Muscle layer of colon (tissue), 2 donors: Measurements from ENCODE around the gene SH3BGR.
"Not testable (repeated sequence)": the region's sequence is repeated elsewhere in the genome, so short reads cannot be mapped to it uniquely, and the experiment has no call there.

ENCODE experiments used
- H3K27ac ChIP-seq: one replicate; pipeline ENCODE4 v1.7.0; 2013; ENCODE audit warnings: low read depth, mild to moderate bottlenecking, low read length, moderate library complexity
- H3K27me3 ChIP-seq, 2 donors: one replicate each; pipeline ENCODE4 v1.7.0; 2013; ENCODE audit warnings: low read length in 2 of 2, mild to moderate bottlenecking in 2 of 2; ENCODE audit not compliant: insufficient read depth in 2 of 2, control insufficient read depth in 1 of 2
- H3K36me3 ChIP-seq: one replicate; pipeline ENCODE4 v1.7.0; 2013; ENCODE audit warnings: mild to moderate bottlenecking, low read length; ENCODE audit not compliant: insufficient read depth
- H3K4me1 ChIP-seq: one replicate; pipeline ENCODE4 v1.7.0; 2013; ENCODE audit warnings: mild to moderate bottlenecking, low read length; ENCODE audit not compliant: insufficient read depth
- H3K4me3 ChIP-seq, 2 donors: one replicate each; pipeline ENCODE4 v1.7.0; 2013; ENCODE audit warnings: low read length in 2 of 2, low read depth in 1 of 2, mild to moderate bottlenecking in 1 of 2, moderate library complexity in 1 of 2
- H3K9ac ChIP-seq: one replicate; pipeline ENCODE4 v1.7.0; 2013; ENCODE audit warnings: low read length
- H3K9me3 ChIP-seq: one replicate; pipeline ENCODE4 v1.7.0; 2013; ENCODE audit warnings: mild to moderate bottlenecking, low read length
- donor health status: abdominal sarcoma.
- donor health status: Adenocarcinoma of cecum.

The SH3BGR gene

DNA sequence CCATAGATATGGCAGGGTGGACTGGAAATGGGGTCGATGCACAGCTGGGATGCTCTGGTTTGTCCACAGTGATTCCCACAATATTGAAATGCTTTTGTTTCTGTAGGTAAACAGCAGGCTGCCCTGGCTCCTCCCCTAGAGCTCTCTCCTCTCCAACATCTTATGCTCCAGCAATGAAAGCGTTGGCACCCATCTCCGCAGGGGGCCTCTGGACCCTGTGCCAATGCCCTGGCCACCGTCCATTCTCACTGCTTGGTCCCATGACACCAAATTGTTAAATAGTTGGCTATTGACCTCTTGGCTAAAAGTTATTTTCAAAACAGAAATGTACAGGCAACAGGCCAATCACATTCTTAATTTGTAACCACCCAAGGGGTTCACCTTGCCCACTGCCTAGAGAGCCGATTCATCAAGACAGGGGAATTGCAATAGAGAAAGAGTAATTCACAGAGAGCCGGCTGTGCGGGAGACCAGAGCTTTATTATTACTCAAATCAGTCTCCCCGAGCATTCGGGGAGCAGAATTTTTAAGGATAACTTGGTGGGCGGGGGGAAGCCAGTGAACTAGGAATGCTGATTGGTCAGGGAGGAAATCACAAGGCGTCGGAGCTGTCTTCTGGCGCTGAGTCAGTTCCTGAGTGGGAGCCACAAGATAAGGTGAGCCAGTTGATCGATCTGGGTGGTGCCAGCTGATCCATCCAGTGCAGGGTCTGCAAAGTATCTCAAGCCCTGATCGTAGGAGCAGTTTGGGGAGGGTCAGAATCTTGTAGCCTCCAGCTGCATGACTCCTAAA is 84.1 kb downstream of the SH3BGR start:
- Histone ChIP-seq H3K4me3 (no peak overlapping the region), H3K9me3 (no peaks in the 10 kb centered on the region), H3K9ac (no peak overlapping the region), H3K4me1 (no peaks in the 10 kb centered on the region), H3K27me3 (no peaks in the 10 kb centered on the region), H3K36me3 (no peaks in the 10 kb centered on the region), H3K27ac (no peak overlapping the region)

GRCh38 chr21:39536835-39537234 is 85.1 kb downstream of the SH3BGR start:
- Histone ChIP-seq H3K9ac (no peak overlapping the region), H3K9me3 (no peaks in the 10 kb centered on the region), H3K4me1 (no peaks in the 10 kb centered on the region)

GRCh38 chr21:39537571-39537970 is 85.8 kb downstream of the SH3BGR start:
- no peaks in the 10 kb centered on the region for H3K4me1 ChIP-seq
- H3K27me3 ChIP-seq = no peaks in the 10 kb centered on the region
- H3K27ac ChIP-seq = no peak overlapping the region
- no peaks in the 10 kb centered on the region for H3K9me3 ChIP-seq
- no peak overlapping the region for H3K4me3 ChIP-seq
- H3K36me3 ChIP-seq = no peaks in the 10 kb centered on the region
- H3K9ac ChIP-seq = no peak overlapping the region

More at GRCh38 chr21:39536835-39537234, 85.1 kb downstream of the SH3BGR start:
- no peak overlapping the region for H3K27ac ChIP-seq
- H3K27me3 ChIP-seq = no peaks in the 10 kb centered on the region
- no peaks in the 10 kb centered on the region for H3K36me3 ChIP-seq
- no peak overlapping the region for H3K4me3 ChIP-seq

GRCh38 chr21:39538453-39539042 is 86.8 kb downstream of the SH3BGR start:
- H3K27ac ChIP-seq = no peak overlapping the region
- no peaks in the 10 kb centered on the region for H3K9me3 ChIP-seq
- H3K4me1 ChIP-seq = no peaks in the 10 kb centered on the region
- H3K4me3 ChIP-seq = no peak overlapping the region
- no peaks in the 10 kb centered on the region for H3K36me3 ChIP-seq
- H3K27me3 ChIP-seq = no peaks in the 10 kb centered on the region
- no peak overlapping the region for H3K9ac ChIP-seq

DNA sequence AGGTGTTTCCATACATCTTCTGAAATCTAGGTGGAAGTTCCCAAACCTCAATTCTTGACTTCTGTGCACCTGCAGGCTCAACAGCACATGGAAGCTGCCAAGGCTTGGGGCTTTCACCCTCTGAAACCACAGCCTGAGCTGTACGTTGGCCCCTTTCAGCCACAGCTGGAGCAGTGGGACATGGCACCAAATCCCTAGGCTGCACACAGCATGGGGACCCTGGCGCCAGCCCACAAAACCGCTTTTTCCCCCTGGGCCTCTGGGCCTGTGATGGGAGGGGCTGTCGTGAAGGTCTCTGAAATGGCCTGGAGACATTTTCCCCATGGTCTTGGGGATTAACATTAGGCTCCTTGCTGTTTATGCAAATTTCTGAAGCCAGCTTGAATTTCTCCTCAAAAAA is 88.6 kb downstream of the SH3BGR start:
- not testable (repeated sequence) for H3K36me3 ChIP-seq, H3K4me1 ChIP-seq, H3K27me3 ChIP-seq, H3K9ac ChIP-seq, H3K9me3 ChIP-seq, H3K27ac ChIP-seq, H3K4me3 ChIP-seq

- Histone ChIP-seq H3K27me3 (no peaks in the 10 kb centered on the region), H3K4me3 (no peak overlapping the region), H3K27ac (no peak overlapping the region)
Measured at GRCh38 chr21:39542736-39543135, 91.0 kb downstream of the SH3BGR start.

DNA sequence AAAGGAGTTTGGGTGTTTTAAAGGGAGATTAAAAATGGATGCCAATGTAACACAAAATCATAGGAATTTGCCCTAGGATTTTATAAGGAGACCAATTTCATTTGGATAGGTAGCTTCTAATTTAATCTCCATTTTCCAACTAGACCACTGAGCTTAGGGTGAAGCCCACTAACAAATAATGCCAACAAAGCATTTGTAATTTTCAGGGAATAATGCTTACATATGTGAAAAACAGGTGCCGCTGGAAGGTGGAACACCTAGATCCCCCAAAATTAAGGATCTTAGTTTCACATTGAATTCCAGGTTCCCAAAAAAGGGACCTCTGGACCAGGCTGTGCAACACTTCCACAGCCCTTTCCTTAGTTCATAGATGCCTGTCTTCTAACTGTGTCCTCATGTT is 94.8 kb downstream of the SH3BGR start:
- Histone ChIP-seq H3K4me1 (no peaks in the 10 kb centered on the region), H3K9ac (no peak overlapping the region), H3K27ac (no peak overlapping the region), H3K27me3 (no peaks in the 10 kb centered on the region), H3K4me3 (no peak overlapping the region), H3K36me3 (no peaks in the 10 kb centered on the region), H3K9me3 (no peaks in the 10 kb centered on the region)

More at GRCh38 chr21:39542736-39543135, 91.0 kb downstream of the SH3BGR start:
- Histone ChIP-seq H3K9ac (no peak overlapping the region), H3K9me3 (no peaks in the 10 kb centered on the region), H3K36me3 (no peaks in the 10 kb centered on the region), H3K4me1 (no peaks in the 10 kb centered on the region)

DNA sequence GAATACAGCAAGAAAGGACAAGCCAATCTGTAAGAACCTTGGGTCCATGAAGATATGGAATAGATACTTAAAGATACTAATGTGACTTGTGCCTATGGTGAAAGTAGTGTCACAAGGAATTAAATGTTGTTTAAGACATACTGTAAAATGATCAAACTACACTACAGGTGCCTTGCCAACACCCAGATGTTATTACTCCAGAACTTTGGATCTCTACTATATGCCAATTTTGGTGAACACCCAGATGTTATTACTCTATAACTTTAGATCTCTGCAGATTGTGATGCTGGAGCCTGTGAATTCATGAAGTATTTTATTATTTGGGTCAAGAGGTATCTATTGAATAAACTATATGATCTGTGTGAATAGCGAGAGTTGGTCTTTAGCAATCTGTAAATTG is 101.1 kb downstream of the SH3BGR start:
- no peak overlapping the region for H3K27ac ChIP-seq
- no peaks in the 10 kb centered on the region for H3K36me3 ChIP-seq
- no peaks in the 10 kb centered on the region for H3K27me3 ChIP-seq
- no peak overlapping the region for H3K9ac ChIP-seq
- H3K4me3 ChIP-seq = no peak overlapping the region
- H3K9me3 ChIP-seq = no peaks in the 10 kb centered on the region
- H3K4me1 ChIP-seq = no peaks in the 10 kb centered on the region

DNA sequence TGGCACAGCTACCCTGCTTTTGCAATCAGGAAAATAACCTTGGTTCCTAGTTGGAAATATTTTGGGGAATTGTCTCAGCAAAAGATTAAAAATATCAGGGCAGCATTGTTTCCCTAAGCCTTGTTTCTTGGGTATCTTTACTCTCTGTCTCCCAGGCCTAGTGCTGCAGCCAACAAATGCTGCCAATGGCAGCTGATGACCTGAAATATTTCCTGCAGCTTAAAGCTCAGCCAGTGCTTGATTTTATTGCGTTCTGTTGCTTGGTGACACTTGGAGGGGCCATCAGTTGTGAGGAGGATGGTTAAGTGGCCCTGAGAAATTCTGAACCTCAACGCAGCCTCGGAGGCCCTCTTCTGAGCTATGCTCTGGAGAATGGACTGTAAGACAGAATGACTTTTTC is 101.6 kb downstream of the SH3BGR start:
- no peak overlapping the region for H3K4me3 ChIP-seq
- H3K4me1 ChIP-seq = no peaks in the 10 kb centered on the region
- no peaks in the 10 kb centered on the region for H3K27me3 ChIP-seq
- no peaks in the 10 kb centered on the region for H3K9me3 ChIP-seq
- H3K9ac ChIP-seq = no peak overlapping the region
- no peaks in the 10 kb centered on the region for H3K36me3 ChIP-seq
- no peak overlapping the region for H3K27ac ChIP-seq

DNA sequence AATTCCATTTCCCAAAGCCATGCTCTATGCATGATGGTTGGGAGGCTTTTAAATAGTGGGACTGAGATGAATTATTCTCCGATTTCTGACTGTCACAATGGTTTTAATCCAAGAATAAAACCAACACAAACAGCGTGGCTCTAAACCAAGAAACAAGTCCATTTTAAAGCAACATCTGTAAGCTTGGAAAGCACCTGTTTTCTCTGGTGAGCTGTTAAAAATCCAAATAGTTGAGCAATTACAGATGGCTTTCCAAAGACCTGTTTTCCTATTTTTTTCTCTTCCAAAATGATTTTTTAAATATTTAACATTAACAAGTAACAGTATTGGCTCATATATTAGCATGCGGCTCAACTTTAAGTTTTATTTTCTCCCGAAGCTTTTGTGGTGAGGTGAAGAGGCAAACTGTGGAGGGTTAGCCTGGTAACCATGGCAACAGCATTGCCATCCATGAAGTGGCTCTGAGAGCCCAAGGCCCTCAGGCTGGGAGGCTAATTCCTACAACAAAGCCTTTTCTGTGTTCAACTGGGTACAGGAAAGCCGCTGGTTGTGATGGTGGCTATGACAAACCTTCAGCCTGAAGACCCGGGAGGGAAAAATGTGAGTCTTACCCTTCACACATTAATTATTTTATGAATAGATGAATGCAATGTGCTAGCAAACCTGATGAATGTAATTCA is 104.3 kb downstream of the SH3BGR start:
- no peaks in the 10 kb centered on the region for H3K9me3 ChIP-seq
- H3K27me3 ChIP-seq = no peaks in the 10 kb centered on the region
- no peaks in the 10 kb centered on the region for H3K36me3 ChIP-seq
- H3K4me1 ChIP-seq = no peaks in the 10 kb centered on the region
- no peak overlapping the region for H3K9ac ChIP-seq
- no peak overlapping the region for H3K4me3 ChIP-seq
- H3K27ac ChIP-seq = no peak overlapping the region

GRCh38 chr21:39559511-39559910 is 107.7 kb downstream of the SH3BGR start:
- no peaks in the 10 kb centered on the region for H3K9me3 ChIP-seq
- no peaks in the 10 kb centered on the region for H3K27me3 ChIP-seq
- peaks cover 6% of the 10 kb centered on the region for H3K4me1 ChIP-seq
- H3K36me3 ChIP-seq = no peaks in the 10 kb centered on the region
- no peak overlapping the region for H3K9ac ChIP-seq
- no peak overlapping the region for H3K27ac ChIP-seq
- H3K4me3 ChIP-seq = no peak overlapping the region
